HG02840 (cell line): Measurements from ENCODE around the gene DBX1.
"Not testable (repeated sequence)": the region's sequence is repeated elsewhere in the genome, so short reads cannot be mapped to it uniquely, and the experiment has no call there.

Experiments used
- ATAC-seq: cut with Tn5 transposase; IDR thresholded peaks from one replicate; pipeline ENCODE4 v1.9.1; 2021; ENCODE audit warnings: mild to moderate bottlenecking, moderate library complexity, moderate number of reproducible peaks; ENCODE audit not compliant: unreplicated experiment, low FRiP score

Gene DBX1

DNA sequence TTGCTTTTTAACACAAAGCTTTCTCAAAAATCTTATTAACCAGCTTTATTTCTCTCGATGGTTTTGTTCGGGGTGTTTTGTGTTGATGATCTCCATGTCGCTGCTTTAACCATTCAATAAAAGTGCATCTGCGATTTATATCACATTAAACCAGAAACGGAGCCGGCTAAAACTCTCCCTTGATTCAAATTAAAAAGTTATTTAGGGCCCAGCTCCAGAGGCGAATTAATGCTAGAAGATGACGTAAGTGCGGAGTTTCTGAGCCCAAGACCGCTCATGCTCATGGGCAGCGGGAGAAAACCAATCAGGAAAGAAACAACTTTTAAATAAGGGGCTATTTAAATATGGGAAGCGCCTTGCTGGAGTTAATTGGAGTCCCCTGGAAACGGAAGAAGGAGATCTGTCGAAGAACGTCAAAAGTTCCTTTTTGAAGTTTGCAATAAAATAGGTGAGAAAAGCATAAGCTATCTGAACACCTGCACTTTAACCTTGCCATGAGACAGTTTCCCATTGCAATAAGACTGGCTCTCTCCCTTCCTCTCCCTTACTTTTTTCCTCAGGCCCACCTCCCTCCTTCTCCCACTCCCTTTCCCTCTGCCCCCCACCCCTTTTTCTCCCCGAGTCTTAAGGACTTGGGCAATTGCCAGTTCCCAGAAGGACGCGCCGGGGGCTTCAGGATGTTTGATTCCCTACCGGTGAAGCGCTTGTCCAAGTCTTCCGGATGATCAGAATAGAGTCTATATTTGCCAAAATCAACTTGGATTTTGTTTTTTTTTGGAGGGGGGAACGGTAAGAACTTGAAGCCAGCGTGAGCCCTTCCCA is 1.9 kb upstream of the DBX1 start:
- no peak for ATAC-seq

DNA sequence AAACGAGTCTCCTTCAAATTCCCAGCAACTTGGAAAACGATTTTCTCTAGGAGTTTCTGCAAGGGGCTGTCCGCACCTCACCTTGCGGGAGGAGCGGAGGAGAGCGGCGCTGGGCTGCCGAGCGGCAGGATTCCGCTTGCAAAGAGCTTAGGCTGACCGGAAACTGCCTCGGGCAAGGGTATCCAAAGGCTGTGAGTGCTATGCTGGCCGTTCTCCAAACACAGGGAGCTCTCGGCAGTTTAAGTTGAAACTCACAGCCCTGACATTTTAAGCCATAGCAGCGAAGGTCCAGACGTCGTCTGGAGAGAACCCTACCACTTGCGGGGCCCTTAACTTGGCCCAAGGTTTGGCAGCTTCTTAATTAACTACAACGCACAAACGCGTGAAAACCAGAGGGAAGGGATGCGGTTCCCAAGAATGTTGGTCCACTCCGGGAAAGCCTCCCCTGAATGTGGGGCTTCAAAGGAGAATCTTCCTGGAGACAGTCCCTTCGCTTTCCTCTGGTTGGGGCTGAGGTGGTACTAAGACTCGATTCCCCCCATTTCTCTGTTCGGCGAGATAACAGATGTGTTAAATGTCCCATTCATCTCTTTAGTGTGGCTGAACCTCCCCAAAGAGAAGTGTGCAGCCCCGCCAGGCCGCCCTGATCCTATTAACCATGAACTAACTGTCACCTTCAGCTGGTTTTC is 1.1 kb upstream of the DBX1 start:
- ATAC-seq, result no peak

DNA sequence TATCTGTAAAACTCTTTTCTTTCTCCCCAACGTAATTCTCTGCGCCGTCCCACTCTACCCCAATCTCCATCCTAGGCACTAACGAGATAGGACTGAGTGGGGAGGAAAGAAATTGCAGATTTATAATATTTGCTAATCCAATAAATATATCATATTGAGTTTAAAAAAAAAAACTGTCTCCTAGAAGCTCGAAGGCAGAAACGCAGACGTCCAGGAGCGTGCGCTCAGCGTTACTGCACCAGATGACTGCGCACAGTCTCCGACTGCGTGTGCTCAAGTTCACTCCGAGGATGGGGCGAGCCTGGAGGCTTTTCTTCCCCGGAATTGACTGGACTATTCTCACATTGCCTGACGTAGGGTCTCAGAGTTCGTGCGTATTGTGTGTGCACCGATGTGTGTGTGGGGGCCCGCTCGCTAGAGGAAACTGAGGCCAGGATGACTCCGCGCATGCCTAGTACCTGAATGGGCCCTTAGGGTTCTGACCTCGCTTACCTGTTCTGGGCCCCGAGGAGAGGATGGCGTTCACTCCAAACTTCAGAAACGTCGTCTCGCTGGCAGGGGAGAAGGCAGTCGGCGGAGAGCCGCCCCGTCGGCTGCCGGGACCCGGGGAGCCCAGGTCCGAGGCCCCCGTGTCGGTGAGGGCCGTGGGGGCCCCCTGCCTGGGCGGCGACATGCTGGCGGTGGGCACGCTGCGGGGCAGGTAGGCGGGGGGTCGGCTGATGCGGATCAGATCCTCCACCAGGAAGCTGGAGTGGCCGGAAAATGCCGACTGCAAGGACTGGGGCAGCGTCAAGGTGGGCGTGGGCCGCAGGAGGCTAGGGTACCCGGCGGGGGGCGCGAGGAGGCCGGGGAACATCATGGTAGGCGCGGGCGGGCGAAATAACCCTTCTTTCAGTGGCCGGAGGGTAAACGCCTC is 551 bp downstream of the DBX1 start:
- ATAC-seq, result no peak

DNA sequence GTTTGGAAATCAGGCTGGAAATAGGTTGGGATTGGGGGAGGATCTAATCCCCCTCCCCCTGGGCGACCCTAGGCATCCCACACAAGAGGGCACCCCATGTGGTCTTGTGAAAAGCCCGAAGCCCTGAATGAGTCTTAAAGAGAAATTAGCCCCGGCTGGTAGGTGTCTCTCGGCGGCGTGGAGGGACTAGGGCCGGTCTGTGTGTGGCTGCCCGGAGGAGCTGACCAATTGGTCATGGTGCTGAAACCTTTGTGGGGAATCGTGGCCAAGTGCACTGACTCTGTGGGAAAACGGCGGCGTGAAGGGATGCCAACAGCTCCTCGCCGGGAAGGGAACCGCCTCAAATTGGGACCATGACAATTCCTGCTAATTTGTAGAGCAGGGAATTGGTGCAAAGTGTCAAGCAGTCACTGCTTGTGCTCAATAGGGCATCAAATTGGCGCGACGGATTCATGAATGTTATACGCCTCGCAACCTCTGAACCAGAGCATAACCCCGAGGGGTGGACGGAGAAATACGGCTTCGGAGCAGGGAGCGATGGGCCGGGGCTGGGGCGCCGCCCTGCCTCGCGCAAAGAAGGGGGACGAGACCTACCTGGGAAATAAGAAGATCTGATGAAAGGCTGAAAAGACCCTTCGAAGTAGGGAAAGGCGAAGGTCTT is 1.5 kb downstream of the DBX1 start:
- ATAC-seq, result no peak

DNA sequence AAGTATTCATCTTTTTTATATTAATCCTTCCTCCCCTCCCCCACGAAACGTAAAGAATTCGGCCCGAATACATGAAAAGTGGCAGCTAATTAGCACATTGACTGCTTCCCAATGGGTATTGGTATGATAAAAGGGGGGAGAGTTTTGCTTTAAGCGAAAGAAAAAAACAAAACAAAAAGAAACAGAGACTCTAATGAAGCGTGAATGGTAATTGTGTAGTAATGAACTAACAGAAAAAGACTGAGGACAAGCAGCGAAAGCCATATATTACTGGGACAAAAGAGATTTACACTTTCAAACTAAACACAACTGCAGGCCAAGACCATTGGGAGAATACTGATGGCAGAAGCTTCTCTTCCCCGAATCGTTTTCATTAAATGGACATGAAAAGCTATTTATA is 2.5 kb downstream of the DBX1 start:
- ATAC-seq, result no peak

DNA sequence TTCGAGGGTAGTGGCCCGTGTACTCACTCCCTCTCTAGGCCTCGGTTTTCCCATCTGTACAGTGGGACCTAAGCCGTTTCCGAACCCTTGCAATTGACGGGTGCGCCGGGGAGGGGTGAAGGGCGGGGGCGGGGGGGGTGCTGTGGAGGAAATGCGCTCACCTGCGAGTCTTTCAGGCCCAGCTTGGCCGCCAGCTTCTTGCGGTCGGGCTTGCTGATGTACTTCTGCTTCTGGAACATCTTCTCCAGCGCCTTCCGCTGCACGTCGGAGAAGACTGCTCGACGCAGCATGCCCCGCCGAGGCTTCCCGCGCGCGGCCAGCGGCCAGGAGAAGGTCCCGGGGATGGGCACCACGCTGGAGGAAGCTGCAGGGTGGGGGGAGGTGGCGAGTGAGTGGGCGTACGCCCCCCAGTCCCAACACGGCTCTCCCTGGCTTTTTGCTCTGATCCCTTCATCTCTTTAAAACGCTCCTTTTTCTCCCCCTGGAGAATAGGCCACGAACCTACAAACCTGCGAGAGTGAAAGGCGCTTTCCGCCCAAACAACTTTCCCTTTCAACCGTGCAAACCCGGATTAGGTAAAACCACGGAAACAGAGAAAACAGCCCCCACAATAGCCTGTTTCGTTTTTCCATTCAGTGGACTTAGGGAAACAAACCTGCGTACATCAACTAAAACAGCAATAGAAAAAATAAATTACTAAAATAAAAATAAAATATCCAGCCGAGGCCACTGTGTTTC is 3.2 kb downstream of the DBX1 start:
- ATAC-seq, result no peak

DNA sequence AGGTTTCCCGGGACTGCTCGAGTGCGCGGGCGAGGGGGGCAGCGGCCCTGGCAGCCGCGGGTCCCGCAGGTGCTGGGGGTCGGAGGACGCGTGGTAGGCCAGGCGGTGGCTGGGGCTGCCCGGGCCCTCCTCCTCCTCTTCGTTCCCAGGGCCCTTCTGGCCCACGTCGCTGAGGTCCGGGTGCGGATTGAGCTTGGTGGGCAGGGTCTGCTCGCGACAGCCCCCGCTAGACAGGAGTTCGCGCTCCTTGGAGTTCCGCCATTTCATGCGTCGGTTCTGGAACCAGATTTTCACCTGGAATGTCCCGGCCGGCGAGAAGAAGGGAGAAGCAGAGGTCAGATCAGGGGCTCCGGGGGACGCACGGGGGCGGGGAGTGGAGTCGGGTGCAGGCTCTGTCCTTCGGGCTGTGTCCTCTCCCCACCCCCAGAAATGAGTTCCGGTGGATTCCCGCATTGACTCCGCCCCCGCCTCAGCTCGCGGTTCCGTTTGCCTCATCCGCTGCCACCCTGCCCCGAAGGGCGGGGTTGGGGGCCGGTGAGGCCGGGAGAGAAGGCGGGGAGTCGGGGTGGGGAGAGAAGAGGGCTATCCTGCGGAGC is 3.9 kb downstream of the DBX1 start:
- no peak for ATAC-seq

DNA sequence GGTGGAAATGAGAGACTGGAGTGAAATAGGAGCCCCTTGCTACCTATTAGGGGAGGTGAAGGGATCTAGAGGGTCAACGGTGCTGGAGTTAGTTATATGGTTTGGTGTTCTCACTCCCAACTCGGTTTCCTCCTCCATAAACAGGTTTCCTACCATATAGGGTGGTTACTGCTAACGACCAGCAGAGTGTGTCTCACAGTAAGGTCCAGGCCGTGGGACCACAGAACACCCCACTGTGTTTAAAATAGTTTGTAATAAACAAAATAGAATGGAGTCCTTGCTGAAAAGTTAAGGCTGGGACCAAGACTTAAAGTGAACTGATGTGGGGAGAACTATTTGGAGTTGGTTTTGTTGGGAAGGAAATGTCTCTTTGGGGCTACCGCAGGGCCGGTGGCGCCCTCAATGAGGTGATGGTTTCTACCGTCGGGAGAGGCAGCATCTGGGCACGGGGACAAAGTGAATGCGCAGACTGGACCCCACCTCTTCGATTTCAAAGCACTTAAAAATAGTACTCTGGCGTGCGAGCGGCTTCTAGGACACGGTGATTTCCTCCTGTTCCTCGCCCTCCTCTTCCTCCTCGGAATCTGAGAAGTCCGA is 4.5 kb downstream of the DBX1 start:
- ATAC-seq, result no peak

DNA sequence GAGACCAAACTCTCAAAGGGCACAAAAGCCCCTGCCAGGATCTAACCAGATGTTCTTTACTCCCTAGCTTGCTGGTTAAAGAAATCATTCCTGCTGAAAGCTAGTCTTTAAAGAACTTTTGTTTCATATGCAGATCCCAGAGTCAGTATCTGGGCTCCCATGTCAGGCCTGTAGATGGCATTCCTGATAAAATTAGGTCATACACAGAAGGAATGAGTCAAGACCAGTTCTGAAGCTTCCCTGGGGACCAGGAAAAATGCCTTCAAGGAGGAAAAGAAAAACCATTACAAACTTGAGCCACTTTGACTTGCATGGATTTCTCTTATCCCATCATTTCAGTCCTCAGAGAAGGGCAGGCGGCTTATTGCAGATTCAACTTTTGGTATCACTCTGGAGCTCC is 5.9 kb downstream of the DBX1 start:
- ATAC-seq, result no peak

DNA sequence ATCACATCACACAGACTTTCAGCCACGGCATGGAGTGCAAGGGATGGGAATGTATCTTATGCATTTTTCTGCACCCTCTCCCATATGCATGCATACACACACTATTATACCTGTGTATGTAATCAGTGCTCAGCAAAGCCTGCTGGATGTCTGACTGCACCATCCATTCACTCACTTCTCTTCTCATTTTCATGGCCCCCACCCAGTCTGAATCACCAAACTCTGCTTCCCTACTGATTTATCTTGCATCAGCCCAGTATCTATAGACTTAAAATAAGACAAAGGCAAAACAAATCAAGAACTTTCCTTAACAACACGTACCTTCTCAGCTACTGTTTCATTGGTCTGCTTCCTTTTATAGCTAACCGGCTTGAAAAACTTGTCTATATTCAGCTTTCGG is 21.6 kb downstream of the DBX1 start:
- no peak for ATAC-seq

DNA sequence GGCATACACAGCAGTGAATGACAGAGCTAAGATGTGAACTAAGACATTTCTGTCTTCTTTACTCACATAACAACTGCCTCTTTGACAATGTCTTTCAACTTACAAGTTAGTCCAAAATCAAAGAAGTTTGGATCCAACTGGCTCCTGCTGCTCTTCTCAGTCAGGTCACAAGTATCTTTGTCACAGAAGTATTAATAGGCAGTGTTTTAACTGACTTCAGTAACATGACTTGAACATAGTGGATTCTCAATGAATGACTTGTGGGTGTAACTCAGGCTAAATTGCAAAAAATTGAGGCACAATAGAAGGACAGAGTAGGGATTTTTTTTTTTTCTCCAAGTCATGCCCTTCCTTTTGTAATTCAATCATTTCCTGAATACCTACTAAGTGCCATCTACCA is 22.6 kb downstream of the DBX1 start:
- no peak for ATAC-seq

DNA sequence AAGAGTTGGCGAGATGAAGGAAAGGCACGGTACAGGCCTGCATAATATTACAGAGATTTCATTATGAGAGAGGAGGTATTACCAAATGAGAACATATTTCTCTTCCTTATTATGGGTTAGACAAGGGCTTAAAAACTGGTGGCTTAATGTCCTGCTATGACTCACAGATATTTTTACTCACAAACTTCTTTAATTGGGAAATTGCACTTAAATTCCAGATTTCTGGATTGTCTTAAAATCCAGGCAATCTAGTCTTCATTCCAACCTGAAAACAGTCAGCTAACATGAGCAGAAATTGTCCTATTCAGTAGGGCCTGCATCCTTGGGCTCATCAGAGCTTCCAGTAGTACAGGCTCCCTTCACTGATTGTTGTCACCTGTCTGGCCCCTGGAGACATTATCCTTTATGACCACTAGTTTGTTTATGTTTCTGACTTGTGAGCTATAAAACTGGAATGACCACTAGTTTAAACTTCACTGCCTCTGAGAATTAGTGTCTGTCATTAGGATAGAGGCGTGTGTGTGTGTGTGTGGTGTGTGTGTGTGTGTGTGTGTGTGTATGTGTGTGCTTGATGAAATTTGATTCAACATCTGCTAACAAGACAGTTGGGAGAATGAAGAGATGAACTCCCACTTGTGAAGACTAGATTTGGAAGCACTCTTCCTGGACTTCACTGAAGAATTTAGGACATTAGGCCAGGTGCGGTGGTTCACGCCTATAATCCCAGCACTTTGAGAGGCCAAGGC is 25.1 kb downstream of the DBX1 start:
- ATAC-seq, result no peak

DNA sequence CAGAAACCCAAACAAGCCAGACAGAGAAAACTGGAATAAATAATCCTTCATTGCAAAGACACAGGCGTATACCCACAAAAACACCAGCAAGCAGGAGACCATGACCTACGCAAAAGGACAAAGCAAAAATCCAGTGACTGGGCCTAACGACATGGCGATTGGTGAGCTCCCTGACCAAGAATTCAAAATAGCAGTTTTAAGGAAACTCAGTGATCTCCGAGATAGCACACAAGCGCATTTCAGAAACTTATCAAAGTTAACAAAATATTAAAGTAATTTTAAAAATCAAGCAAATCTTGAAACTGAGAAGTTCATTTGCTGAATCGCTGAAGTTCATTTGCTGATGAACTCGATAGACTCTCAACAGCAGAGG is 27.6 kb downstream of the DBX1 start:
- no peak for ATAC-seq

DNA sequence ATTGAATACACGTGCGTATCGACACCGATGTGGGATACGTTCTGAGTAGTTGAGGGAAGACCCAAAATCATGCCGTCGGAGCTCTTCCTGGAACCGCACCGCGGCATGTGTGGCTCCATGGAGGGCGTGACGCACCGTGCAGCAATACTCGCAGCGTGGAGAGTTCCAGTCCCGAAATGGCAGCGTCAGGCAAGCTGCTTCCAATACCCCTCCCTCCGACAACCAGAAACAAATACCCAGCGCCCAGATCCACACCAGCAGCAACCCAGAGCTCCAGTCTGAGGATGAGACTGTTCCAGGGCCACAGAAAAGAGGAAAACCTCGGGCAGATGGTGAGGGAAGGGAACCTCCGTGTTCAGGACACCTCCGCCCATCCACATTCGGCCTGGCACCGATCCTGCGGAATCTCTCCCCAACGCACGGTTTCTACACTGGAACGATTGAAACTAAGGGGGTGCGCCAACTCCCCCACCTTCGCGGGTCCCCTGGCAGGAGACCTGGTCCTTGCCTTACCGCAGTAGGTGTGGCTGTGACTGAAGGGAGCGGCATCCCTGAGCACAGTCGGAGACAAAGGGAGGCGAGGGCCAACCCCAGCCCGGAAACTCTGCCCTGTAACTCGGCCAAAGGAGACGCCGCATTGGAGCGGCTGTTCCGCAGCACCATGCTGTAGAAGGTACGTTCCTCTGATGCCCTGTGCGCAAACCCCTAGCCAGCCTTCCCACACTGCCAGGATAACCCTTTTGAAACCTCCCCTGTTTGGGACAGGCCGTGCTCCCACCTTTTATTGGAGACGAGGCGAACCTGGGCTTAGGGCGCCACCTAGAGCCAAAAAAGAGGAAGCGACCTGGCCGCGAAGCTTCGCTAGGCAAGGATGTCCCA is 28.2 kb downstream of the DBX1 start:
- ATAC-seq, result no peak

DNA sequence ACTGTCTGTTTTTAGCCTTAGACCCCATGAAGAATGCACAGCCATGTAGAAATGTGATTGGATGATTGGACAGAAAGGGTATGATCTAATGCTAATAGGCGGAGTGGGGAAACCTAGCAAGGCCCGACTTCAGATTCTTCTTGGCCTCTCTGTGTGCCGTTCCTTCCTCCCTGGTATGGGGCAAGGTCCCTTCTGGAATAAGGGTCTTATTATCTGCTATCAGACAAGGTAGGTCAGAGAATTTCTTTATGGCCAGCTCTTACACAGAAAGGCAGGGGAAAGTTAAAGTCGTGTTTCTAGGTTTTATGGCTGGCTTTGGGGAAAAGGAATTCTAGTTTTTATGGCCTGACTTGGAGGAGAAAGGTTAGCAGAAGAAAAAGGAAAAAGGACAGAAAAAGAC is 30.6 kb downstream of the DBX1 start:
- ATAC-seq, result no peak

DNA sequence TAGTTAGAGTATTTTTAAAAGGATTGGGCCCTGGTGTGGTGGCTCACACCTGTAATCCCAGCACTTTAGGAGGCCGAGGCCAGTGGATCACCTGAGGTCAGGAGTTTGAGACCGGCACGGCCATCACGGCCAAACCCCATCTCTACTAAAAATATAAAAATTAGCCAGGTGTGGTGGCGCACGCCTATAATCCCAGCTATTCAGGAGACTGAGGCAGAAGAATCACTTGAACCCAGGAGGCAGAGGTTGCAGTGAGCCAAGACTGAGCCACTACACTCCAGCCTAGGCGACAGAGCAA is 31.8 kb downstream of the DBX1 start:
- ATAC-seq, result not testable (repeated sequence)

DNA sequence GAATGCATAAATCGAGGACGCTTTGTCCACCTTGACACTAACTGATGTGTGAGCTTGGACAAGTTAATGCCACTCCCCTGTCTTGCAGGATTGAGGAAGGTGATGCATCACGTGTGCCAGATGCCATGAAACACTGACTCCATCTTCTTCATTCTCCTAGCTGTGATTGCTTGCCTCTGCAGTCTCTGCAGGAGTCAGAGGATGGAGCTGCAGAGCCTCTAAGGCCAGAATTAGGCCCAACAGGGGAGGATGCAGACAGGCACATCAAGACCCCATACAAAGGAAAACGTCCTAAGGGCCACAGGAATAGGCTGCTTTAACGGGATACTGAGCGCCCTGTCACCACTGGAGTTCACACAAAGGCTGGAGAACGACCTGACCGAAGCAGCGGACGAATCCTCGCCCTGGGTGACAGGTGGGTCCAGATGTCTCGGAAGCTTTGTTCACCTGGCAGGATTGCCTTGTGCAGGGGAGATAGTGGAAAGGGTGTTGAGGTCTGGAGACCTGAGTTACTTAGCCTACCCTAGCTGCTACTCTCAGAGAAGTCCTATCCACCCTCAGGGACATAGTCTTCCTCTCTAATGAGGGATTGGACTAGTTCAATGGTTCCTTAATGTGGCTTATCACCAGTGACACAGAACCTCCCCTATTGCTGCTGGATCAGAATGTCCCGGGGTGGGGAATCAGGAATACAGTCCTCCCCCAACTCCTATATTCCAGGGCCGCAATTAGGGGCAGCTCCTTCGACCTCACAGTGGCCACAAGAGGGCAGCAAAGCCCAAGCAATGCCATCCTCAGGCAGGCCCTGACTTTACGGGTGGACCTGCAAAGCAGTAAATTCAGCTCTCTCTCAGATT is 32.4 kb downstream of the DBX1 start:
- ATAC-seq, result peak; percentile 70
